OCI-LY1 (cell line): Measurements from ENCODE around the gene ALDOA.
"Not testable (repeated sequence)": the region's sequence is repeated elsewhere in the genome, so short reads cannot be mapped to it uniquely, and the experiment has no call there.

Source experiments
- H2AFZ ChIP-seq: fragments of 200-600 bp; sonication (generic), shearing (Covaris generic); 2 replicates; pipeline ENCODE4 v1.6.0; 2014; ENCODE audit warnings: antibody characterized with exemption, mild to moderate bottlenecking, low read length
- H3F3A ChIP-seq: fragments of 200-600 bp; sonication (generic), shearing (Covaris generic); 2 replicates; pipeline ENCODE4 v1.6.0; 2014; ENCODE audit warnings: mild to moderate bottlenecking, antibody characterized with exemption, low read length, moderate library complexity; ENCODE audit not compliant: insufficient read depth
- H3K27ac ChIP-seq: fragments of 200-600 bp; sonication (generic); 2 replicates; pipeline ENCODE4 v1.5.1; 2014; ENCODE audit warnings: low read length, mixed run types, mild to moderate bottlenecking, low read depth; ENCODE audit not compliant: poor library complexity, severe bottlenecking
- H3K27me3 ChIP-seq: fragments of 200-600 bp; sonication (generic); 2 replicates; pipeline ENCODE4 v1.6.0; 2014; ENCODE audit warnings: antibody characterized with exemption, mild to moderate bottlenecking, low read length, moderate library complexity; ENCODE audit not compliant: insufficient read depth
- H3K36me3 ChIP-seq: fragments of 200-600 bp; sonication (generic); 2 replicates; pipeline ENCODE4 v1.6.1; 2014; ENCODE audit warnings: mild to moderate bottlenecking, antibody characterized with exemption, low read length, moderate library complexity, mixed read lengths; ENCODE audit not compliant: insufficient read depth
- H3K4me1 ChIP-seq: fragments of 200-600 bp; sonication (generic); 2 replicates; pipeline ENCODE4 v1.5.1; 2014; ENCODE audit warnings: mild to moderate bottlenecking, low read length, moderate library complexity; ENCODE audit not compliant: insufficient read depth, severe bottlenecking
- H3K4me2 ChIP-seq: fragments of 200-600 bp; sonication (generic), shearing (Covaris generic); 2 replicates; pipeline ENCODE4 v1.6.1; 2014; ENCODE audit warnings: low read length
- H3K4me3 ChIP-seq: fragments of 200-600 bp; sonication (generic); 2 replicates; pipeline ENCODE4 v1.5.1; 2014; ENCODE audit warnings: low read length, low read depth, mild to moderate bottlenecking, mixed read lengths; ENCODE audit not compliant: poor library complexity, severe bottlenecking
- H3K79me2 ChIP-seq: fragments of 200-600 bp; shearing (Covaris generic); 2 replicates; pipeline ENCODE4 v1.6.1; 2016; ENCODE audit warnings: mixed run types, low read length, mixed read lengths; ENCODE audit not compliant: insufficient read depth
- H3K9ac ChIP-seq: fragments of 200-600 bp; sonication (generic), shearing (Covaris generic); 2 replicates; pipeline ENCODE4 v1.6.1; 2014; ENCODE audit warnings: mild to moderate bottlenecking, low read length, mixed read lengths
- H3K9me2 ChIP-seq: fragments of 200-600 bp; sonication (generic), shearing (Covaris generic); 2 replicates; pipeline ENCODE4 v1.6.1; 2014; ENCODE audit warnings: low read depth, mild to moderate bottlenecking, low read length, mixed read lengths
- H3K9me3 ChIP-seq: fragments of 200-600 bp; shearing (Covaris generic); 2 replicates; pipeline ENCODE4 v1.6.1; 2014; ENCODE audit warnings: low read length, mixed read lengths
- H4K20me1 ChIP-seq: fragments of 200-600 bp; sonication (generic), shearing (Covaris generic); 2 replicates; pipeline ENCODE4 v1.6.0; 2016; ENCODE audit warnings: mild to moderate bottlenecking, low read length; ENCODE audit not compliant: insufficient read depth
- CTCF ChIP-seq: fragments of 200-600 bp; sonication (generic), shearing (Covaris generic); IDR thresholded peaks from 2 replicates; pipeline ENCODE4 v1.5.1; 2017; ENCODE audit warnings: mild to moderate bottlenecking, antibody characterized with exemption, low read length, moderate library complexity, mixed read lengths
- EZH2 ChIP-seq: fragments of 200-600 bp; sonication (generic), shearing (Covaris generic); IDR thresholded peaks from 2 replicates; pipeline ENCODE4 v1.8.0; 2017; ENCODE audit warnings: borderline replicate concordance, mixed run types, mild to moderate bottlenecking, antibody characterized with exemption, low read length, moderate library complexity, mixed read lengths

Gene ALDOA

GRCh38 chr16:30113031-30113710 is 47.6 kb downstream of the ALDOA start, which contains the start of gene GDPD3:
Gene GDPD3, minus strand, starts transcription at chr16:30113537. Its CDS starts 59 bp downstream, at chr16:30113478.
- Histone ChIP-seq H3K9ac (no peak within 1 kb of the TSS), H3K9me3 (no peaks in the 10 kb centered on the region), H3K9me2 (no peaks in the 10 kb centered on the region), H3K4me1 (peaks cover 10% of the 10 kb centered on the region), H3K36me3 (peaks cover 23% of the 10 kb centered on the region), H2AFZ (no peak within 1 kb of the TSS), H3K4me3 (no peak within 1 kb of the TSS), H3F3A (no peaks in the 10 kb centered on the region), H3K27me3 (no peaks in the 10 kb centered on the region), H4K20me1 (no peaks in the 10 kb centered on the region), H3K27ac (no peak within 1 kb of the TSS), H3K79me2 (no peaks in the 10 kb centered on the region), H3K4me2 (no peak within 1 kb of the TSS)
- no peak for TF ChIP-seq CTCF
- no peak for TF ChIP-seq EZH2

GRCh38 chr16:30113711-30114333 is 48.3 kb downstream of the ALDOA start:
- H3K9me2 ChIP-seq, result no peaks in the 10 kb centered on the region
- H3K9me3 ChIP-seq, result no peaks in the 10 kb centered on the region
- TF ChIP-seq CTCF, result no peak
- no peak for TF ChIP-seq EZH2
- H3K4me3 ChIP-seq, result no peak overlapping the region
- no peak overlapping the region for H2AFZ ChIP-seq
- no peaks in the 10 kb centered on the region for H3K79me2 ChIP-seq
- no peaks in the 10 kb centered on the region for H3K27me3 ChIP-seq
- H4K20me1 ChIP-seq, result no peaks in the 10 kb centered on the region
- H3K4me1 ChIP-seq, result peaks cover 10% of the 10 kb centered on the region
- H3F3A ChIP-seq, result no peaks in the 10 kb centered on the region
- peaks cover 20% of the 10 kb centered on the region; the same call in 1 of the 2 replicates for H3K36me3 ChIP-seq
- no peak overlapping the region for H3K4me2 ChIP-seq
- no peak overlapping the region for H3K9ac ChIP-seq
- H3K27ac ChIP-seq, result no peak overlapping the region

GRCh38 chr16:30114411-30114810 is 48.9 kb downstream of the ALDOA start:
- Histone ChIP-seq H3K4me1 (peaks cover 10% of the 10 kb centered on the region), H3K4me3 (no peak overlapping the region), H3F3A (no peaks in the 10 kb centered on the region), H3K79me2 (no peaks in the 10 kb centered on the region), H3K9me2 (no peaks in the 10 kb centered on the region), H3K27ac (peak overlapping the region; percentile 35), H2AFZ (no peak overlapping the region), H4K20me1 (no peaks in the 10 kb centered on the region), H3K4me2 (no peak overlapping the region), H3K36me3 (peaks cover 23% of the 10 kb centered on the region; the same call in 1 of the 2 replicates), H3K27me3 (no peaks in the 10 kb centered on the region), H3K9me3 (no peaks in the 10 kb centered on the region), H3K9ac (no peak overlapping the region)
- no peak for TF ChIP-seq CTCF
- no peak for TF ChIP-seq EZH2

- H3K4me2 ChIP-seq, result not testable (repeated sequence)
Measured at GRCh38 chr16:30114833-30115232, 49.3 kb downstream of the ALDOA start.

More at GRCh38 chr16:30114833-30115232, 49.3 kb downstream of the ALDOA start:
- H3F3A ChIP-seq, H3K79me2 ChIP-seq, H3K4me1 ChIP-seq, H3K9ac ChIP-seq, H2AFZ ChIP-seq, H3K27me3 ChIP-seq, H3K9me2 ChIP-seq, H4K20me1 ChIP-seq, H3K4me3 ChIP-seq, H3K9me3 ChIP-seq: not testable (repeated sequence)
- peaks cover 23% of the 10 kb centered on the region; the same call in 1 of the 2 replicates for H3K36me3 ChIP-seq
- peak overlapping the region; percentile 35 for H3K27ac ChIP-seq
